ENCODE data around the gene ANKS6.

Gene ANKS6

DNA sequence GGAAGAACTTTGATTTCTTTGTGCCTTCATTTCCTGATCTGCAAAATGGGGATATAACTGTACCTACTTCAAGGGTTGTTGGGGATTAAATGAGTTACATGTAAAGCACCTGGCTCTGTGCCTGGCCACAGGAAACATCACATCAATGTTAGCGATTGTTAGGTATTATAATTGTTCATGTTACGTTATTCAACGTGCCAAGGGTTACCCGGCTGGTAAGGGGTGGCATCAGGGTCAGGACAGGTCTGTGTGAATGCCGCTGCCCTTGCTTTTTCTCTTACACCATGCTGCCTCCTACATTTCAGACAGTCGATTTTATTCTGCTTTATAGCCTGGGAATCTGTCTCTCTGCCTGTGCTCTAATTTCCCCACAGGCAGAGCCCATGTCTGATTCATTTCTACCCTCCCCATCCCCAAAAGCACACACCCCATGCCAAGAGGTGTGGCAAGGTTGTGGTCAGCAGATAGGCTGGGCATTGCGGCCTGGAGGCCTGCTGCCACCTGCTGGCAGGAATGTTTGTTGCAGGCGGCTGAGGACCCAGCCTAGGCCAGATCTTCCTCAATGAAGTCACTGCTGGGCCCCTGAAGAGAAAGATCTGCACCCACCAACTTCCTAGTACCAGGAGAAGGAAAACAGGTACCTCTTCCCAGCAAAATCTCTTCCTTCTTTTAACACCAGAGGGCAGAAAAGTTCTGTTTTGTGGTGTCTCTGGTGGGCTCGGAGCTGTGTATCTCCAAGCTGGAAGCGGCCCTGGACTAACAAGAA is 5.3 kb downstream of the ANKS6 start:
- peak overlapping the region; percentile 63 for H3K27ac ChIP-seq
- TF ChIP-seq, protein P1, sequence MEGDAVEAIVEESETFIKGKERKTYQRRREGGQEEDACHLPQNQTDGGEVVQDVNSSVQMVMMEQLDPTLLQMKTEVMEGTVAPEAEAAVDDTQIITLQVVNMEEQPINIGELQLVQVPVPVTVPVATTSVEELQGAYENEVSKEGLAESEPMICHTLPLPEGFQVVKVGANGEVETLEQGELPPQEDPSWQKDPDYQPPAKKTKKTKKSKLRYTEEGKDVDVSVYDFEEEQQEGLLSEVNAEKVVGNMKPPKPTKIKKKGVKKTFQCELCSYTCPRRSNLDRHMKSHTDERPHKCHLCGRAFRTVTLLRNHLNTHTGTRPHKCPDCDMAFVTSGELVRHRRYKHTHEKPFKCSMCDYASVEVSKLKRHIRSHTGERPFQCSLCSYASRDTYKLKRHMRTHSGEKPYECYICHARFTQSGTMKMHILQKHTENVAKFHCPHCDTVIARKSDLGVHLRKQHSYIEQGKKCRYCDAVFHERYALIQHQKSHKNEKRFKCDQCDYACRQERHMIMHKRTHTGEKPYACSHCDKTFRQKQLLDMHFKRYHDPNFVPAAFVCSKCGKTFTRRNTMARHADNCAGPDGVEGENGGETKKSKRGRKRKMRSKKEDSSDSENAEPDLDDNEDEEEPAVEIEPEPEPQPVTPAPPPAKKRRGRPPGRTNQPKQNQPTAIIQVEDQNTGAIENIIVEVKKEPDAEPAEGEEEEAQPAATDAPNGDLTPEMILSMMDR (conservative IDR thresholded peaks at IDR 0.05; ENCODE audit: low read depth) = peak; percentile 100
- peak; percentile 99 for DNase-seq (ENCODE audit: low spot score)
- ChIA-PET POLR2A (ENCODE audit: low non-redundant PET) (no interaction called here), CTCF (interaction anchor here (0.6 to 2.6 kb wide), 19 partner anchors 9 to 478 kb away, joined by 3 to 10 read pairs (median 3); no protein-coding TSS in a partner anchor)

DNA sequence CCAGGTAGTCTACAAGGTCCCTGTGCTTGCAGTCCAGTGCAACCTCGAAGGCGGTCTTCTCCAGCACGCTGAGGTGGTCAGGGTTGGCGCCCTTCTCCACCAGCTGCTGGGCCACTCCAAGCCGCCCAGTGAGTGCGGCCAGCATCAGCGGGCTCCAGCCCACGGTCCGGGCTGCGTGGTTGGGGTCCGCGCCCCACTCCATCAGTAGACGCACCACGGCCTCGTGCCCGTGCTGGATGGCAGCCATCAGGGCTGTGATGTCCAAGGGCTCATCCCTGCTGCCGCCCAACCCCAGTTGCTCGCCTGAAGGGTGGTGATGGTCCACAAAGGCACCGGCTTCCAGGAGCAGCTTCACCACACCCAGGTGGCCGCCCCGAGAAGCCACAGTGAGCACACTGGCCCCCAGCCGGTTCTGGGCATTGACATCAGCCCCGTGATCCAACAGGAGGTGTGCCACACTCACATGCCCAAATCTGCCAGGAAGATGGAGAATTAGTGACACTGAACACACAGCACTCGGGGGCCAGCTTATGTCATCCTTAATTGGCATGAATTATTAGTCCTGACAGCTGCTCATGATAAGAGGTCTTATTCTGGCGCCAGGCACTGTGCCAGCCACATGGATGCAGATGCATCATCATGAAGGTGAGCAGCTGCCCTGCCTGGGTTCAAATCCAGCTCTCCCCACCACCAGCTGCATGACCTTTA is 6.1 kb downstream of the ANKS6 start:
- TF ChIP-seq, protein P1 (conservative IDR thresholded peaks at IDR 0.05; ENCODE audit: low read depth) = no peak
- DNase-seq (ENCODE audit: low spot score) = no peak
- ChIA-PET POLR2A (ENCODE audit: low non-redundant PET) (no interaction called here), CTCF (interaction anchor here (0.6 to 2.6 kb wide), 7 partner anchors 8 to 80 kb away, joined by 3 to 10 read pairs (median 4); no protein-coding TSS in a partner anchor)
- peak overlapping the region; percentile 63 for H3K27ac ChIP-seq

DNA sequence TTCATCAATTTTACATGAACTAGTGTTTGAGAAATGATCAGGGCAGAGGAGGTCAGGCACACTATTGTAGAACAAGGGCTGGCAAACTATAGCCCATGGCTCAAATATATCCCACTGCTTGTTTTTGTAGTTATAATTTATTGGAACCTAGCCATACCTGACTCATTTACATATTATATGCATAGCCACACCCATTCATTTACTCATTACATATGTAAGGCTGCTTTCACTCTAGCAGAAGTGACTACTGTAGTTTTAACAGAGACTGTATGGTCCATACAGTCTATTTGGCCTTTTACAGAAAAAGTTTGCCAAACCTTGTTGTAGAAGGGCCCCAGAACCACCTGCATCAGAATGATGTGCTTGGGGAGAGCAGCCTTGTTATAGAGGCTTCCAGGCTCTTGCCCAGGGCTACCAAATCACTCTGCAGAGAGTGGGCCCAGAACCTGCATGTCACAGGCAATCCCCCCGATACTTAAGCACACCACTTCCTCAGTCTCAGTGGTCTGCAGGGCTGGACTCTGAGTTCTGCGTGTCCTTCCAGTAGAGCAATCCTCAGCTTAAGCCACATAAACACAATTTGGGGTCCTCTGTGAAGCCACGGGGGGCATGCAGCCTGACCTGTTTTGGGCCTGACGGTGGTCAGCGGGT is 6.7 kb downstream of the ANKS6 start:
- no peak for DNase-seq (ENCODE audit: low spot score)
- ChIA-PET CTCF (no interaction called here), POLR2A (ENCODE audit: low non-redundant PET) (no interaction called here)
- TF ChIP-seq, protein P1 (conservative IDR thresholded peaks at IDR 0.05; ENCODE audit: low read depth) = no peak
- H3K27ac ChIP-seq = peak overlapping the region; percentile 63

DNA sequence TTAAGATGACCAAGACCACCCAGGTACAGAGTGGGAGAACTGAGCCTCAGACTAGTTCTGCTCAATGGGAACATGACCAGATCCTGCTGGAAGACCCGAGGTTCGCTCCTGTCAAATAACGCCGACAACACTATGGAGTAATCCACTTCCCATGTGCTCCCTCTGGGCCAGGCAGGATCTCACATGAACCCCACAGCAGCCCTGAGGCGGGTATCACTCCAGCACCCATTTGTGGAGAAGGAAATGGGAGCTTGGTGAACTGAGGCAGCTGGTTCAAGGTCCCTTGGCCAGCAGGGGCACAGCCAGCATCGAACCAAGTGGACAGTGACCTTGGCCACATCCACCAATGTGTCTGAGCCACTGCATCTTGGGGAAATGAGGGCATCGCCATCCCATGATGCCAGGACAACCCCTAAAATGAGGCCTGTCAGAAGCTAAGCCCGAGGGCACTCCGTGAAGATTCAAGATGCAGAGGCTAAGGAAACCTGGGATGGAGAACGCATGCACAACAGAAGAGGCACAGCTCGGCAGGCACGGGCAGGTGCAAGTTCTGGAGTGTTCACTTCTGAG is 8.5 kb downstream of the ANKS6 start:
- no peak for DNase-seq (ENCODE audit: low spot score)
- TF ChIP-seq, protein P1 (conservative IDR thresholded peaks at IDR 0.05; ENCODE audit: low read depth) = no peak
- ChIA-PET CTCF (no interaction called here), POLR2A (ENCODE audit: low non-redundant PET) (no interaction called here)
- H3K27ac ChIP-seq = no peak overlapping the region

DNA sequence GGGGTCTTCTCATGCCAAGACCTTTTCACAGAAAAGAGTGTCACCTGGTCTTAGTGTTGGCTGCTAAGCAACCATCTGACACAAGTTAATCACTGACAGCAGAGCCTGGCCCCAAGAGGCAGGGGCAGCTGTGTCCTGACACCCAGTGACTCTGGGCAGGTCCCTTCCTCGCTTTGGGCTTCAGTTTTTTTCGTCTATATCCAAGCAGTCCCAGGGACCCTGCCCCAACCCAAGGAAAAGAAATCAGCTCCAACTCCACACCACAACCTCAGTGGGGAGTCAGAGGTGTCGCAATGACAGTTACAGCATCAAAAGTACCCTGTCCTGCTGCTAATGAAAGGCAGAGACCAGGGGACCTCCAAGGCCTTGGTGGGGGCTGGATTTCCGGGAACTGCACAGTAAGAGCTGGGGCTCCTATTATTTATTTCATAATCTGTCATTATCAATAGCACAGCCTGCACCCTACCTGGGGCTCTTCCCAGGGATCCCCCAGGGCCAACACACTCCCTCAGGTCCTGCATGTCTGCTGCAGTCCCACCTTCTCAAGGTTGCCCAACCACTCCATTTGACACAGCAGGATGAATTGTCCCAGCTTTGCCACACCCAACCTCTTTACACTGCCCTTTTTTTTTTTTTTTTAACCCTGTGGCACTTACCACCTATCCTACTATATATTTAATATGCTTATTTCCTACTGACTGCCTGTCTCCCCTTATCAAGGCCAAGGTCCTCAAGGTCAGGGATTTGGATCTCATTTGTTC is 9.4 kb downstream of the ANKS6 start:
- CTCF ChIA-PET = interaction anchor here (1.0 kb wide), 1 partner anchor 11 kb away, joined by 4 read pairs; no protein-coding TSS in a partner anchor
- POLR2A ChIA-PET (ENCODE audit: low non-redundant PET) = no interaction called here
- DNase-seq (ENCODE audit: low spot score) = no peak
- H3K27ac ChIP-seq = 0 out of 2 replicates have a peak overlapping the region, but pooled peaks have one; percentile 2
- TF ChIP-seq, protein P1 (conservative IDR thresholded peaks at IDR 0.05; ENCODE audit: low read depth) = no peak

All from RWPE1 (cell line).